NCI-H69 (cell line): ENCODE measurements around the gene SPEN.

Experiments
- DNase-seq: peaks from one replicate; lab custom pipeline; 2025; lab: John Stamatoyannopoulos, UW

The SPEN gene

GRCh38 chr1:15935056-15935950, 87.8 kb downstream of the SPEN start:
- no peak for DNase-seq

- no peak for DNase-seq
Measured at GRCh38 chr1:15936025-15936424, 88.5 kb downstream of the SPEN start.

DNA sequence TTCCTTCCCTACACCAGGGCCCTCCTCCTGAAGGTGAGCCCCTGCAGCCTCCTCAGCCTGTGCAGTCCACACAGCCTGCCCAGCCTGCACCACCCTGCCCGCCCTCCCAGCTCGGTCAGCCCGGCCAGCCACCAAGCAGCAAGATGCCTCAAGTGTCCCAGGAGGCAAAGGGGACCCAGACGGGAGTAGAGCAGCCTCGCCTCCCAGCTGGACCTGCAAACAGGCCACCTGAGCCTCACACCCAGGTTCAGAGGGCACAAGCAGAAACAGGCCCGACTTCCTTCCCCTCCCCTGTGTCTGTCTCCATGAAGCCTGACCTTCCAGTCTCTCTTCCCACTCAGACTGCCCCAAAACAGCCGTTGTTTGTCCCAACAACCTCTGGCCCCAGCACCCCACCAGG, 89.6 kb downstream of the SPEN start:
- DNase-seq: no peak

GRCh38 chr1:15937706-15938168, 90.2 kb downstream of the SPEN start:
- DNase-seq: no peak

DNA sequence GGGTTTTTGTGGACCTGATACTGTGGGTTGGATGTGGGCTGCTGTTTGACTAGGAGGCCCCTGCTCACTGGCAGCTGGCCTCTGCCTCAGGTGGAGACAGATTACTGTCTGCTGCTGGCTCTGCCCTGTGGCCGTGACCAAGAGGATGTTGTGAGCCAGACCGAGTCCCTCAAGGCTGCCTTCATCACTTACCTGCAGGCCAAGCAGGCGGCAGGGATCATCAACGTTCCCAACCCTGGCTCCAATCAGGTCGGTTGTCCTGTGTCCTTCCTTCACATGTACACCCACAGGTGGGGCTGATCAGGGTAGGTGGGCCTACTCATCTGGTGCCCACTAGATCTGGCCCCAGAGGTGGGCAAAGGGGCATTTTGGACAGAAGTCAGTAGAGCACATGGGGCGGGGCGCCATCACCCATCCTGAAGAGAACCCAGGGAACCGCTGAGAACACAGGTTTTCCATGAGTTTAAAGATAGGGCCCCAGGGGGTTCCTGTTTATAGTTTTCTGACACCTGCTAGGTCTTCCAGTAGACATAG, 91.2 kb downstream of the SPEN start:
- DNase-seq: no peak

GRCh38 chr1:15939181-15940109, 91.9 kb downstream of the SPEN start:
- no peak for DNase-seq

- DNase-seq: no peak
Measured at GRCh38 chr1:15940110-15941043, 92.9 kb downstream of the SPEN start.

GRCh38 chr1:15941044-15941840, 93.7 kb downstream of the SPEN start:
- no peak for DNase-seq

DNA sequence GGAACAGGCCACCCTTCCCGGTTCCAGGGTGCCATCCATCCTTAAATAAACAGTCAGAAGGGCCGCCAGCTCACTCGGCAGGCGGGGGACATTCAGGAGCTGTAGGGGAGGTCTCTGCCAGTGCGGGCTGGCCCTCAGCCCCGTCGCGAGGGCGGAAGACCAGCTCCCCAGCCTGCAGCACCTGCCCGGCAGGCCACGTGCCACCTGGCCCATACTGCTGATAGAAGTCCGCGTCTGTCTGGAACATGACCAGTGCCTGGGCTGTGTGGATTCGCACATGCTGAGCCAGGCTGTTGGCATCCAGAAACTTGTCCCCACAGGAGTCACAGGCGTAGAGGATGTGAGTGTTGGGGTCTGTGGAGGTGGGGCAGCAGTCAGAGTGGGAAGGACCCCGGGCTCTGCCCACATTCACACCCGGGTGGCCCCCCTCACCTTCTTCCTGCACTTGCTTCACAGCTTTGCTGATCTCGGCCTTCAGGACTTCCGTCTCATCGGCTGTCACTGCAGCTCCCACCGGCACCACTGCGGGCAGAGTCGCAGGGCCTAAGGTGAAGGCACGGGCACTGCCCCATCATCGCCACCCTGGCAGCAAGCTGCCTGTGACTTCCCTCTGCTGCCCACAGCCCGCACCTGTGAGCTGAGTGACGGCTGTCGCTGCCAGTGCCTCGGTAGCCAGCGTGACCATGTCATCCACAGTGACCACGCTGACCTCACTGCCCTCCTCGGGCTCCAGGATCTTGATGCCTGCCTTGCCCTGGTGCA, 94.6 kb downstream of the SPEN start:
- DNase-seq: no peak

- DNase-seq: no peak
Measured at GRCh38 chr1:15942661-15943327, 95.3 kb downstream of the SPEN start.

DNA sequence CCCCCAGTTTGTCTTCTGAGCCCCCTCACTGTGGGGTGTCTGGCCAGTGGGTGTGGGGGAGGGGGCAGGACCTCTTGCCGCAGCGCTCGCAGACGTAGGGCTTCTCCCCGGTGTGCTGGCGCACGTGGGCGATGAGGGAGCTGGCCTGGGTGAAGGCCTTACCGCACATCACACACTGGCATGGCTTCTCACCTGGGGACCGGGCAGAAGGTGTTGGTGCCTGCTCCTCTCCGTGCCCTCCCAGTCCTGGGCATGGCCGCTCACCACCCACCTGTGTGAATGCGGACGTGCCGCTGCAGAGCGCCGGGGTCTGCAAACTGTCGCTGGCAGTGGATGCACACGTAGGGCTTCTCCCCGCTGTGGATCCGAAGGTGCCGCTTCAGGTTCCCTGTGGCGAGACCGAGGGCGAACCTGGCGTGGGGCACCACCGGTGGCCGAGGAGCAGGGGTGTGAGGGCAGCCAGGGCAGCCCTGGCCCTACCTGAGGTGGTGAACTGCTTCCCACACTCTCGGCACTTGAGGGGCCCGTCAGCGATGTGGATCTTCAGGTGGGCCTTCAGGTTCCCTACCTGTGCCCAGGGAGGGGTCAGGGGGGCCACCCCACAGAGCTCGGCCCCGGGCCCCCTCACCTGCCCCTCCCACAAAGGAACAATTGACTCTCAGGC, 96.0 kb downstream of the SPEN start:
- no peak for DNase-seq

DNA sequence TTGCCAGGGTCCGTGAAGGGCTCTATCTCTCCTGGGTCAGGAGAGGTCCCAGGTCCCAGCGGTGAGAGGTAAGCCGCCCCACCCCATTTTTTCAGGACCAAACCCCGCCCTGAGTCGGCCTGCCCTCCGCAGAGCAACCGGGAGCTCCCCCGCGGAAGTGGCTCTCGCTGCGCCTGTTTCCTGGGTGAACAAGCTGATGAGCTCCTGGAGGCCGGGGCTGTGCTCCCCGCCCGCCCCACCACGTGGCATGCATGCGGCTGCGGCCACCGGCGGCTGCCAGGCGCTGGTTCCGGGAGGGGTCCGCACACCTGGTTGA, 96.4 kb downstream of the SPEN start:
- no peak for DNase-seq

DNA sequence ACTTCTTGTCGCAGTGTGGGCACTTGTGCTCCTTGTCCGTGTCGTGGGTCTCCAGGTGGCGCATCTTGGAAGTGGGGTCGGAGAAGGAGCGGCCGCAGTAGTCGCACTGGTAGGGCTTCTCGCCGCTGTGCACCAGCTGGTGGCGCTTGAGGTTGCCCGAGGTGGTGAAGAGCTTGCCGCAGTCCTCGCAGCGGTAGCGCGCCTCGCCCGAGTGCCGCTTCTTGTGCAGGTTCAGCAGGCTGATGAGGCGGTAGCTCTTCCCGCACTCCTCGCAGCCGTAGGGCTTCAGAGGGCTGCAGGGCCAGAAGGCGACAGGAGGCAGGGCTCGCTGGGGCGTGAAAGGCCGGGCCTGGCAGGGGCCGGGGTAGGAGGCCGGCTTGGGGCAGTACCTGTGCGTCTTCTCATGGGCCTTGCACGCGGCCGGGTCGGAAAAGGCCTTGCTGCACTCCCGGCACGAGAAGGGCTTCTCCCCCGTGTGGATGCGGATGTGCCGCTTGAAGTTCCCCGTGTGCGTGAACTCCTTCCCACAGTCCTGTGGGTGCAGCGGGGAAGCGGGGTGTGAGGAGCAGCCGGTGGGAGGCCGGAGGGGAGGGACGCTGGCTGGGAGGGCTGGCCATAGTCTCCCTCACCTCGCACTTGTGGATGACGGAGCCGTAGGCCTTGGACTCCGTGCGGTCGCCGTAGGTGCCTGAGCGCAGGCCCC, 97.0 kb downstream of the SPEN start:
- DNase-seq: no peak

- DNase-seq: no peak
Measured at GRCh38 chr1:15945011-15945831, 97.7 kb downstream of the SPEN start.

- no peak for DNase-seq
Measured at GRCh38 chr1:15945832-15946448, 98.4 kb downstream of the SPEN start.

- DNase-seq: no peak
Measured at GRCh38 chr1:15946571-15947381, 99.3 kb downstream of the SPEN start.
